Tibial nerve (tissue), 3 donors: Measurements from ENCODE around the gene OTX1.

ENCODE experiments used
- CTCF ChIP-seq, 5 experiments: fragments of 200-600 bp in 3 of 5; fragments of 450-650 bp in 2 of 5; sonication (generic) in 3 of 5; IDR thresholded peaks; one replicate each; pipeline ENCODE4 v1.5.1; 2016 to 2019; ENCODE audit warnings: antibody characterized with exemption in 5 of 5, mild to moderate bottlenecking in 3 of 5, moderate library complexity in 2 of 5
- POLR2A ChIP-seq, 2 donors: fragments of 450-650 bp; IDR thresholded peaks; one replicate each; pipeline ENCODE4 v1.6.1; 2017; ENCODE audit warnings: antibody characterized with exemption in 2 of 2, mild to moderate bottlenecking in 2 of 2, moderate library complexity in 2 of 2

- TF ChIP-seq POLR2A (IDR thresholded peaks at IDR 0.05) (no peak), CTCF (IDR thresholded peaks at IDR 0.05) (no peak)
These were observed 21.6 kb upstream of the OTX1 start for GRCh38 chr2:63029058-63029457.
